Measurements from ENCODE around the gene KDM1B.
"Not testable (repeated sequence)": the region's sequence is repeated elsewhere in the genome, so short reads cannot be mapped to it uniquely, and the experiment has no call there.

KDM1B gene

GRCh38 chr6:18192026-18192425, 36.8 kb downstream of the KDM1B start:
- no peak for DNase-seq (ENCODE audit: low read depth)

- DNase-seq (ENCODE audit: low read depth): no peak
Observed at GRCh38 chr6:18203786-18204185, 48.6 kb downstream of the KDM1B start.

DNA sequence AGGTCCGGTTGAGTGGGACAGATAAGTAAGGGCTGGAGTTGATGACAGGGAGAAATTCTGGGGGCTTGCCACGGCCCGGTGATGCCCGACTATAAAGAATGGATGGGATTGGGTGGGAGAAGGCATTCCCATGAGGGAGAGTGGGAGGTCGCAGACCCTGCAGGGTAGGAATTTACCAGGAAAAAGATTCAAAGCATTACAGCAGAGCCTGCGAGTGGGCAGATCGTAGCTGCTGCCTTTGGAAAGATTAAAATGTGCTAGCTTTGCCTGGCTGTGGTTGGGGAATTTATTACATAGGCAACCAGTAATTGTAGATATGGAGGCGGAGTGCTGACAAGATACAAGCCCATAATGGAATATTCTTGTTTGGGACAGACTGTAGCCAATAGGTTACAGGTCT, 49.5 kb downstream of the KDM1B start:
- no peak for DNase-seq (ENCODE audit: low read depth)

DNA sequence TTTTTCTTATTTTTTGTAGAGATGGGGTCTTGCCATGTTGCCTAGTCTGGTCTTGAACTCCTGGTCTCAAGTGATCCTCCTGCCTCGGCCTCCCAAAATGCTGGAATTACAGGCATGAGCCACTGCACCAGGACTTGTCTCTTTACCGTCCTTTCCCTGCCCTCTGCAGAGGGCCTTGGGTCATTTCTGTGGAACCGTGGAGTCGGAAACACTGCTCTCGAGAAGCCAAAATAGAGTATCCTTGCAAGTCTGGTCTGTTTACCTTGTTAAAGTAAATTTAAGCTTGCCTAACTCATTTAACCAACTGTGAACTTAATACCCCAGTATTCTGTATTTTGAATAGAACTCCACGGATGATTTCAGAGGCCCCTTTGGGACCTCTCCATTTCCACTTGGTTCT, 51.4 kb downstream of the KDM1B start:
- DNase-seq (ENCODE audit: low read depth): no peak

GRCh38 chr6:18207438-18207837, 52.2 kb downstream of the KDM1B start:
- DNase-seq (ENCODE audit: low read depth): no peak

DNA sequence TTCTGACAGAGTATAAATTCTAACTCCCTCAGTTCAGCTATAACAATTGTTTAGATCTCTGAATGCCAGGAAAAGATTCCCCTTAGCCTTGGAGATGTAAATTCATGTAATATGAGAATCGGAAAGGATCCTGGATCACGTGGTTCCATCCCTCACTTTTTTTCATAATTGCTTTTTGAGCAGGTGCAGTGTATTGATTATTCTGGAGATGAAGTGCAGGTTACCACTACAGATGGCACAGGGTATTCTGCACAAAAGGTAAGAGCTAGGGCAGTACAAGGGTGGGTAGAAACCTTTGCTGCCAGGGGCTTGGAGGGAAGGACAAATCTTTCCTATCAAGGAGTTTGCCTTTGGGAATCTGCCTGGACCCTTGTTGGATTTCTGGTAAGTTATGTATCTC, 52.7 kb downstream of the KDM1B start:
- DNase-seq (ENCODE audit: low read depth): no peak

DNA sequence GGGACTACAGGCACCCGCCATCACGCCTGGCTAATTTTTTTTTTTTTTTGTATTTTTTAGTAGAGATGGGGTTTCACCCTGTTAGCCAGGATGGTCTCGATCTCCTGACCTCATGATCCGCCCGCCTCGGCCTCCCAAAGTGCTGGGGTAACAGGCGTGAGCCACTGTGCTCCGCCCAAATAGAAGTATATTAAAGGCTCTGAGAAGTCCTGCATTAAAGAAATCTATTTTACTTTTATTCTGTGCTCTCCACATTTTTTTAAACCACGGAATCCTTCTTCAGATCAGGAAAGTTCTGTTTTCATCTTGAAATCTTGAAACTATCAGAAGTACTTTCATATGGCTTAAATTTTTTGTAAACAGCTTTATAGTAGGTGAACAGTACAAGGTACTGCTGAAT, 53.6 kb downstream of the KDM1B start:
- not testable (repeated sequence) for DNase-seq (ENCODE audit: low read depth)

DNA sequence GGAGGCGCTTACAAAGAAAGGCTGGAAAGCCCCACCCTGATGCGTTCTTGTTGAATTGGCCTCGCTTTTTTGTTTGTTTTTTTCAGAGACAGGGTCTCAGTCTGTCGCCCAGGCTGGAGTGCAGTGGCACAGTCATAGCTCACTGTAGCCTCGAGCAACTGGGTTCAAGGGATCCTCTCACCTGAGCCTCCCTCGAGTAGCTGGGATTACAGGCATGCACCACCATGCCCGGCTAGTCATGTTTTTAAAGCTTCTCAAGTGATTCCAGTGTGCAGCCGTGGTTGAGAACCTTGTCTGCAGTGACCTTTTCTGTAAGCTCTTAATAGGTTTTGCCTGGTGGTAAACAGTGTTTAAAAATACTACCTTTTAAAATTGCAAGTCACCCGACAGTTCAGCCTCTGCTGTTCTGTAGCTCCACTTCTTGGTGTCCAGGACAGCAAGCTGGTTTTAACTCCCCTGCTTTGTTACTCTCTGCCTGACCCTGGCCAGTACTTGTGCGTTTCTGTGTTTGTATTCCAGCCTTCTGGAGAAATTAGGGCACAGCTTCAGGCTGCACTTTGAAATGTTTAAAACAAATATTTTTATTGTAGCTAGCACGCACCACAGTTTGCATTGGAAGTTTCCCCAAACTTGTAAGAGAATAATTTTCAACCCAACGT, 54.4 kb downstream of the KDM1B start:
- no peak for DNase-seq (ENCODE audit: low read depth)

DNA sequence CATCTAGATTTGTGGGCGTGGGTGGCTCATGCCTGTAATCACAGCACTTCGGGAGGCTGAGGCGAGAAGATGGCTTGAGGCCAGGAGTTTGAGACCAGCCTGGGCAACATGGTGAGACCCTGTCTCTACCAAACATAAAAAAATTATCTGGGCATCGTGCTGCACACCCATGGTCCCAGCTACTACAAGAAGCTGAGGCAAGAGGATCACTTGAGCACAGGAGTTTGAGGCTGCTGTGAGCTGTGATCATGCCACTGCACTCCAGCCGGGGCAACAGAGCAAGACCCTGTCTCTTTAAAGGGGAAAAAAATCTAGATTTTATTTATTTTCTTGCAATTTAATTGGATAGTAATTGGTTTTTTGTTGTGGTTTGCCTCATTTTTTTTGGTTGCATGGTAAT, 55.5 kb downstream of the KDM1B start:
- DNase-seq (ENCODE audit: low read depth): no peak

DNA sequence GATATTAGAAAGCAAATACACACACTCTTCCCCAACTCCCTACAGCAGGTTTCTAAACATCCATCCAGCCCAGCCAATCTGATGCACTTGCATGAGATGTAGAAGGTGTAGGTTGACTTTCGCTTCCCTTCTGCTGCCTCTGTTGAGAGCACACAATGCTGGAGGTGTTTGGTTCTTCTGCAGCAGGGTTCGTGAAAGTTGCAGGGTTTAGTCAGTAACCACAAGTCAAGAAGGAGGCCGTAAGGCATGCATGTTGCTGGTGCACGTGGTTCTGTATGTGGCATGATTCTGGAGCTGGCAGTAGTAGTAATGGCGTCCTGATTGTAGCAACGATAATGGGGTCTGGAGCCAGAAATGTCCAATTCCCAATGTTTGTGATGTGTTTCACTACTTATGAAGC, 56.1 kb downstream of the KDM1B start:
- peak; percentile 16 for DNase-seq (ENCODE audit: low read depth)

- DNase-seq (ENCODE audit: low read depth): no peak
Observed at GRCh38 chr6:18212231-18212630, 57.0 kb downstream of the KDM1B start.

DNA sequence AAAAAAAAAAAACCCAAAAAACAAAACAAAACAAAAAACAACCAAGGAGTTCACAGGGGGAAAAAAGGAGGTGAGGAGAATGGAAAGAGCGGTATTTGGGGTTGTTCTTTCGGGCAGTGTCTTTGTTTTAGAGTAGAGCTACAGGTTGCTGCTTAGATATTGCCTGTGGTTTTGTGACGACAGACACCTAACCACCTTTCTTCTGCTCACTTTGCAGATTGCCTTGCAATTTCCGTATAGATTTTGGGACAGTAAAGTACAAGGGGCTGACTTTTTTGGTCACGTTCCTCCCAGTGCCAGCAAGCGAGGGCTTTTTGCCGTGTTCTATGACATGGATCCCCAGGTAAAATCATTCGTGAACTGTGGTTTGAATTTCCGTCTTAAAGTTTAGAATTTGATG, 58.2 kb downstream of the KDM1B start:
- DNase-seq (ENCODE audit: low read depth): no peak

GRCh38 chr6:18214003-18214402, 58.8 kb downstream of the KDM1B start:
- no peak for DNase-seq (ENCODE audit: low read depth)

DNA sequence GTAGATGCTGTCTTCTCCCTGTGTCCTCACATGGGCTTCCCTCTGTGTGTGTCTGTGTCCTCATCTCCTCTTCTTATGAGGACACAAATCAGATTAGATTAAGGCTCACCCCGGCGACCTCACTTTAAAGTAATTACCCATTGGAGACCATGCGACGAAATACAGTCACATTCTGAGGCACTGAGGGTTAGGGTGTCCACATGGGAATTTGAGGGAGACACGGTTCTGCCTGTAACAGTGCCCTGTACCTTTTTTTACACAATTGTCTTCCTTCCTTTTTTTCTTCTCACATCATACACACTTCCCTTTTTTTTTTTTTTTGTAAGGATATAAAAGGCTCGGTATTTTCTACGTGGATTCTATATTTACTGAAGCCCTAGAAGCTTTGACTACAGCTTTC, 60.2 kb downstream of the KDM1B start:
- no peak for DNase-seq (ENCODE audit: low read depth)

DNA sequence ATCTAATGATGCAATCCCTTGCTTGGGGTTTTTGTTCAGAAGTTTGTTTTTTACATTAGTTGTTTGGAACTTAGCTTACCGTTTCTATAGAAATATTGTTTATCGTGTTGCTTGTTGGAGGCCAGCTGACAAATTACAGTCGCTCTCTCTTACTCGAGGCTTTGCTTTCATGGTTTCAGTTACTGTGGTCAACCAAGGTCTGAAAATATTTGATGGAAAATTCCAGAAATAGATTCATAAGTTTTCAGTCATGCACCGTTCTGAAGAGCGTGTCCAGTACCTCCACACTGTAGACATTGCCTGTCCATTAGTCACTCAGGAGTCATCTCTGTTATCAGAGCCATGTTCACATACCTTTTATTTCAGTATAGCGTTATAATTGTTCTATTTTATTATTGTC, 61.2 kb downstream of the KDM1B start:
- DNase-seq (ENCODE audit: low read depth): no peak

DNA sequence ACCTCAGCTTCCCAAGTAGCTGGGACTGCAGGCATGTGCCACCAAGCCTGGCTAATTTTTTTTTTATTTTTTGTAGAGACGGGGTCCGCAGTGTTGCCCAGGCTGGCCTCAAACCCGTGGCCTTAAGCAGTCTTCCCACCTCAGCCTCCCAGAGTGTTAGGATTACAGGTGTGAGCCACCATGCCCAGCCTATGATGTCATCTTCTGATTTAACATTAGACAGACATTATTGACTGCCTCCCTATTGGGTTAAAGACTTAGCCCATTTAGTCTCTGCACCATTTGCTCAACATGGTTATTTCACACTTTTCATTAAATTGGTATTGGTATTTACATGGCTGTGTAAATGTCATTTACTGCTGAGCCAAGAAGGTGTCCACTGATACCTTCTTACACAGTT, 63.0 kb downstream of the KDM1B start:
- no peak for DNase-seq (ENCODE audit: low read depth)

DNA sequence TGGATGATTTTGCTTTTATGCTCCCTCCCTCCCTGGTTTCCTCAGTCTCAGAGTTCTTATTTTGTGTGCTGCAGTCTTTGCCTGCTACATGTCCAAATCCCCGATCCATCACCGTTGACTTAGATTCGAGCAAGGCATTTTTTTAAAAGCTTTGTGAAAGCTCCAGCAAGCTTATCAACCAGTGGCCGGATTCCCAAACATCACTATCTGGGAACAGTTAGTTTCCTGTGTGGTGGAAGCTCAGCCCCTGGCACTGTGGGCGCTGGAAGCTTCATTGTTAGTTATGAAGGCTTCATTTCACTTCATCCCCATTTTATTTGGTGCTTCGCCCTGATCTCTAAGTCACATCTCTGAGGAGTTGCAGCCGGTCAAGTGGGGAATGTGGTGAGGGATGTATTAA, 64.4 kb downstream of the KDM1B start:
- no peak for DNase-seq (ENCODE audit: low read depth)

DNA sequence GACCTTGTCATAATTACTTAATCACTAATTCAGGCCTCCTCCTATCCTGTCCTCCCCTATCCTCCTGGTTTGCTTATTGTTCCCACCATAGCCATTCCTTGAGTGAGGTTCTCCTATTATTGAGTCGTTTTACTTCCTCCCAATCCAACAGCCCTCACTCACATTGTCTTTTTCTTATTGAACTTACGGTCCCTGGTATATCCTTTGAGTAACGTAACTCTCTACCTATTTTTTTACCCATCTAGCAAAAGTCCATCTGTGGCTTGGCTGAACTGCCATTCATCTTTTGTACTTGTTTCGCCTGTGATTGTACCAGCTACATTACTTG, 66.0 kb downstream of the KDM1B start:
- no peak for DNase-seq (ENCODE audit: low read depth)

DNA sequence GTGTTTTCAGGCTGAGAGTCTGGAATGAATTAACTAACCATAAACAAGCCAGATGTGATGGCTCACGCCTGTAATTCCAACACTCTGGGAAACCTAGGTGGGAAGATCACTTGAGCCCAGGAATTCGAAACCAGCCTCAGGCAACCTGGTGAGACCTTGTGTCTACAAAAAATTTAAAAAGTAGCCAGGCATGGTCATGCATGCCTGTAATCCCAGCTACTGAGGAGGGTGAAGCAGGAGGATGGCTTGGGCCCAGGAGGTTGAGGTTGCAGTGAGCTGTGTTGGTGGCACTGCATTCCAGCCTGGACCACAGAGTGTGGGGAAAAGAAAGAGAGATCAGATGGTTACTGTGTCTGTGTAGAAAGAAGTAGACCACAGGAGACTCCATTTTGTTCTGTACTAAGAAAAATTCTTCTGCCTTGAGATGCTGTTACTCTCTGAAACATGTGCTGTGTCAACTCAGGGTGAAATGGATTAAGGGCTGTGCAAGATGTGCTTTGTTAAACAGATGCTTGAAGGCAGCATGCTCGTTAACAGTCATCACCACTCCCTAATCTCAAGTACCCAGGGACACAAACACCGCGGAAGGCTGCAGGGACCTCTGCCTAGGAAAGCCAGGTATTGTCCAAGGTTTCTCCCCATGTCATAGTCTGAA, 71.4 kb downstream of the KDM1B start:
- DNase-seq (ENCODE audit: low read depth): not testable (repeated sequence)

DNA sequence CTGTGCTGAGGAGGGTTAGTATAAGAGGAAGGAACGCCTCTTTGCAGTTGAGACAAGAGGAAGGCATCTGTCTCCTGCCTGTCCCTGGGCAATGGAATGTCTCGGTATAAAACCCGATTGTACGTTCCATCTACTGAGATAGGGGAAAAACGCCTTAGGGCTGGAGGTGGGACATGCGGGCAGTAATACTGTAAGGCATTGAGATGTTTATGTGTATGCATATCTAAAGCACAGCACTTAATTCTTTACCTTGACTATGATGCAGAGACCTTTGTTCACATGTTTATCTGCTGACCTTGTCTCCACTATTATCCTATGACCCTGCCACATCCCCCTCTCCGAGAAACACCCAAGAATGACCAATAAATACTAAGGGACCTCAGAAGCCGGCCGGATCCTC, 71.9 kb downstream of the KDM1B start:
- DNase-seq (ENCODE audit: low read depth): not testable (repeated sequence)

DNA sequence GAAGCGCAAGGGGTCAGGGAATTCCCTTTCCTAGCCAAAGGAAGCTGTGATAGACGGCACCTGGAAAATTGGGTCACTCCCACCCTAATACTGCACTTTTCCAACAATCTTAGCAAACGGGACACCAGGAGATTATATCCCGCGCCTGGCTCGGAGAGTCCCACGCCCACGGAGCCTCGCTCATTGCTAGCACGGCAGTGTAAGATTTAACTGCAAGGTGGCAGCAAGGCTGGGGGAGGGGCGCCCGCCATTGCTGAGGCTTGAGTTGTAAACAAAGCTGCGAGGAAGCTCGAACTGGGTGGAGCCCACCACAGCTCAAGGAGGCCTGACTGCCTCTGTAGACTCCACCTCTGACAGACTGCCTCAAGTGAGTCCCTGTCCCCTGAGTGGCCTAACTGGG, 73.4 kb downstream of the KDM1B start:
- not testable (repeated sequence) for DNase-seq (ENCODE audit: low read depth)

- DNase-seq (ENCODE audit: low read depth): not testable (repeated sequence)
Observed at GRCh38 chr6:18231856-18232255, 76.6 kb downstream of the KDM1B start.

- DNase-seq (ENCODE audit: low read depth): not testable (repeated sequence)
Observed at GRCh38 chr6:18233770-18234169, 78.5 kb downstream of the KDM1B start.

GRCh38 chr6:18234564-18234963, 79.3 kb downstream of the KDM1B start:
- DNase-seq (ENCODE audit: low read depth): no peak
